GM12873 (cell line): ENCODE measurements around the gene TRIM7.

Experiments used
- TF ChIP-seq, protein P1 (sequence below): IDR thresholded peaks from 2 replicates; pipeline ENCODE4 v1.5.1; 2012; ENCODE audit warnings: low read depth, mild to moderate bottlenecking, moderate library complexity, low read length, control low read depth; ENCODE audit not compliant: insufficient read depth; ENCODE audit errors: missing control alignments

The TRIM7 gene

DNA sequence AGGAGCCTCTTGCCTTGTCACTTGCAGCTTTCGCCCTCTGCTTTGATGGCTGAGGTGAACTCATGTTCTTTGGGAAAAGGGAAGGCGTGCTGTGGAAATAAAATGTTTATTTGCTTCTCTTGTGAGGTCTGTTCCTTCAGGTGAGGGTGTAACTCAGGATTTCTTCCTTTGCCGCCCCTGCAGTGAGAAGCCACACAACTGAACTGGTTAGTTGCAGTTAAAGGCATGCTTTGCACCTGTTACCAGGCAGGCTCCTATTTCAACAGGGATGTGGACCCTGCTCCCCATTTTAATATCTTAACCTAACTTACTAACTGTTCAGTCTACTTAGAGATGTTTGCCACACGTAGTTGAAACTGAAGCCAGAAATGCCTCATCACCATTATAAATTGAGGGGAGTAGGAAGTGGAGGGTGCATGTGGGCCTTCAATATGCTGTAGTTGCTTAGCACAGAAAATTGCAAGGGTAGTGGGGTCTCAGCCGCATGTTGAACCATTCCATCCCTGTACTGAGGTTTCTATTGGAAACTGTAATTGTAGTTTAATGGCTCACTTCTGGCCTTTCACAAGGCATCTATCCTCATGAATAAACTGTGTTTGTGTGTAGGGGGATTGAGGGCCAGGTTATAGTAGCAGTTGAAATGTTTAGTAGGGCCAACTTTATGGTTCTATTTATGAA lies 30.8 kb upstream of the TRIM7 start:
- TF ChIP-seq, protein P1, sequence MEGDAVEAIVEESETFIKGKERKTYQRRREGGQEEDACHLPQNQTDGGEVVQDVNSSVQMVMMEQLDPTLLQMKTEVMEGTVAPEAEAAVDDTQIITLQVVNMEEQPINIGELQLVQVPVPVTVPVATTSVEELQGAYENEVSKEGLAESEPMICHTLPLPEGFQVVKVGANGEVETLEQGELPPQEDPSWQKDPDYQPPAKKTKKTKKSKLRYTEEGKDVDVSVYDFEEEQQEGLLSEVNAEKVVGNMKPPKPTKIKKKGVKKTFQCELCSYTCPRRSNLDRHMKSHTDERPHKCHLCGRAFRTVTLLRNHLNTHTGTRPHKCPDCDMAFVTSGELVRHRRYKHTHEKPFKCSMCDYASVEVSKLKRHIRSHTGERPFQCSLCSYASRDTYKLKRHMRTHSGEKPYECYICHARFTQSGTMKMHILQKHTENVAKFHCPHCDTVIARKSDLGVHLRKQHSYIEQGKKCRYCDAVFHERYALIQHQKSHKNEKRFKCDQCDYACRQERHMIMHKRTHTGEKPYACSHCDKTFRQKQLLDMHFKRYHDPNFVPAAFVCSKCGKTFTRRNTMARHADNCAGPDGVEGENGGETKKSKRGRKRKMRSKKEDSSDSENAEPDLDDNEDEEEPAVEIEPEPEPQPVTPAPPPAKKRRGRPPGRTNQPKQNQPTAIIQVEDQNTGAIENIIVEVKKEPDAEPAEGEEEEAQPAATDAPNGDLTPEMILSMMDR: no peak

DNA sequence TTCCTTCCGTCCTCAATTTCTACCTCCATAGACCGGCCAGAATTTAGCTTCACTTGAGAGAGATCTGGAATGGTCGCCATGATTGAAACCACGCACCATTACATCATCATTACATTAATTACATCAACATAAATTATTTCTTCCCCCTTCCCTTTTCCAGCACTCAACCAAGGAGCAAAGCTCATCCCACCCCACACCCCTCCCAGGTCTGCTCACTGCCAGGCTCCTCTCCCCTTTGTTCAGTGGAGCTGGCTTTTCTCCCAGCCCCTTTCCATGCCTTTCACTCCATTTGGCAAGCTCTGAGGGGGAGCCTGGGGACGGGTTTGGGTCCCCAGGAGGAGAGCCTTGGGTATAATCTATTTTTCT lies 30.3 kb upstream of the TRIM7 start:
- TF ChIP-seq, protein P1: no peak

DNA sequence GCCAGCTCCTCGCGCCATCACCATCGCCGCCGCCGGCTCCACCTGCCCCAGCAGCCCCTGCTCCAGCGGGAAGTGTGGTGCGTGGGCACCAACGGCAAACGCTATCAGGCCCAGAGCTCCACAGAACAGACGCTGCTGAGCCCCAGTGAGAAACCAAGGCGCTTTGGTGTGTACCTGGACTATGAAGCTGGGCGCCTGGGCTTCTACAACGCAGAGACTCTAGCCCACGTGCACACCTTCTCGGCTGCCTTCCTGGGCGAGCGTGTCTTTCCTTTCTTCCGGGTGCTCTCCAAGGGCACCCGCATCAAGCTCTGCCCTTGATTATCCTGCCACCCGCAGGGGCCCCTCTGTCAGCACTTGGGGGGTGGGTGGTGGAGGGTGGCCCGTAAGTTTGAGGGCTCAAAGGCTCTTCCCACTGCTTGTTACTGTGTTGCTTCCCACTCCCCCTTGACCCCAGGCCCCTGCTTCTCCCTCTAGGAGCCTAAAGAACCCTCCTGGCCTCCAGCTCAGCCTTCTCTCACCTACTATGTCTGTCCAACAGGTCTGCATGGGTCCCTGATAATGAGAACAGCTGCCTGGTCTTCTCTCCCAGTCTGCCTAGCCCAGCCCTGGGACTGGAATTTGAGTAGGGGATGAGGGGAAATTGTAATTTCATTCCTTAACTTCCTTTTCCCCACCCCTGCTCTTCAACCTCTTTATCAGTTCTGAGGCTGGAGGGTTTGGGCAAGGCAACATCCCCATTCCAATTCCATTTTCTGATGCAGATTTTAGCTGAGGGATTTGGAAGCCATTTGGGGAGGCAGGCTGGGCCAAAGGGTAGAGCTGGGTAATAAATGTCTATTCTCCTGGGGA lies 29.7 kb upstream of the TRIM7 start:
- TF ChIP-seq, protein P1: no peak

- TF ChIP-seq, protein P1: no peak
These were observed 28.9 kb upstream of the TRIM7 start for GRCh38 chr5:181233801-181234454.

- TF ChIP-seq, protein P1: no peak
These were observed 28.2 kb upstream of the TRIM7 start for GRCh38 chr5:181233088-181233800.

DNA sequence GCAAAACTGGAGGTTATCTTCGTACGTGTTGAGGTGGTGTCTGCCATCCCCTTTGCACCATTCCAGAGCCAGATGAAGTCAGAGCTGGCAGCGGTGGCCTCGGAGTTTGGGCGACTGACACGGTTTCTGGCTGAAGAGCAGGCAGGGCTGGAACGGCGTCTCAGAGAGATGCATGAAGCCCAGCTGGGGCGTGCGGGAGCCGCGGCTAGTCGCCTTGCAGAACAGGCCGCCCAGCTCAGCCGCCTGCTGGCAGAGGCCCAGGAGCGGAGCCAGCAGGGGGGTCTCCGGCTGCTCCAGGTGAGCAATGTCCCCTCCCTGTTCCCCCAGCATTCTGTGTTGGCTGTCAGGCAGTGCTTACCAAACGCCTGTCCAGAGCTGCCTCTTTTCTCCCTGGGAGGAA lies 27.6 kb upstream of the TRIM7 start:
- TF ChIP-seq, protein P1: no peak
